ENCODE data around the gene PABPC1L2A.
"Not testable (repeated sequence)": the region's sequence is repeated elsewhere in the genome, so short reads cannot be mapped to it uniquely, and the experiment has no call there.

PABPC1L2A gene

GRCh38 chrX:73068467-73069364 lies 10.6 kb downstream of the PABPC1L2A start:
- Histone ChIP-seq H3K27me3 (ENCODE audit: insufficient read depth, low read length) (no peaks in the 10 kb centered on the region), H3F3A (ENCODE audit: insufficient read depth, low read length) (no peaks in the 10 kb centered on the region), H3K4me3 (ENCODE audit: low read depth, low read length, poor library complexity, severe bottlenecking) (no peak overlapping the region), H4K20me1 (ENCODE audit: insufficient read depth, low read length) (no peaks in the 10 kb centered on the region), H2AFZ (ENCODE audit: low read length) (no peak overlapping the region), H3K4me2 (ENCODE audit: low read length) (no peak overlapping the region), H3K9me3 (ENCODE audit: low read length) (no peaks in the 10 kb centered on the region), H3K9me2 (ENCODE audit: low read depth, low read length) (no peaks in the 10 kb centered on the region), H3K79me2 (ENCODE audit: insufficient read depth, low read length) (no peaks in the 10 kb centered on the region), H3K9ac (ENCODE audit: low read length) (no peak overlapping the region), H3K27ac (ENCODE audit: low read depth, low read length, poor library complexity, severe bottlenecking) (no peak overlapping the region), H3K4me1 (ENCODE audit: insufficient read depth, low read length, severe bottlenecking) (no peaks in the 10 kb centered on the region), H3K36me3 (ENCODE audit: insufficient read depth, low read length) (no peaks in the 10 kb centered on the region)
- TF ChIP-seq CTCF (IDR thresholded peaks at IDR 0.05; ENCODE audit: low read length) (no peak), EZH2 (IDR thresholded peaks at IDR 0.05; ENCODE audit: borderline replicate concordance, low read length) (no peak)

- H4K20me1 ChIP-seq (ENCODE audit: insufficient read depth, low read length); H3K4me2 ChIP-seq (ENCODE audit: low read length): not testable (repeated sequence)
These were observed 11.4 kb downstream of the PABPC1L2A start for GRCh38 chrX:73067761-73068466.

GRCh38 chrX:73028876-73029275 lies 50.4 kb downstream of the PABPC1L2A start:
- Histone ChIP-seq H3K27me3 (ENCODE audit: insufficient read depth, low read length) (no peaks in the 10 kb centered on the region), H3F3A (ENCODE audit: insufficient read depth, low read length) (no peaks in the 10 kb centered on the region), H3K36me3 (ENCODE audit: insufficient read depth, low read length) (no peaks in the 10 kb centered on the region), H3K79me2 (ENCODE audit: insufficient read depth, low read length) (no peaks in the 10 kb centered on the region), H4K20me1 (ENCODE audit: insufficient read depth, low read length) (no peaks in the 10 kb centered on the region), H3K9me3 (ENCODE audit: low read length) (no peaks in the 10 kb centered on the region), H3K4me1 (ENCODE audit: insufficient read depth, low read length, severe bottlenecking) (no peaks in the 10 kb centered on the region), H3K27ac (ENCODE audit: low read depth, low read length, poor library complexity, severe bottlenecking) (no peak overlapping the region), H3K4me2 (ENCODE audit: low read length) (no peak overlapping the region), H3K9ac (ENCODE audit: low read length) (no peak overlapping the region), H3K4me3 (ENCODE audit: low read depth, low read length, poor library complexity, severe bottlenecking) (no peak overlapping the region), H3K9me2 (ENCODE audit: low read depth, low read length) (no peaks in the 10 kb centered on the region), H2AFZ (ENCODE audit: low read length) (no peak overlapping the region)
- TF ChIP-seq EZH2 (IDR thresholded peaks at IDR 0.05; ENCODE audit: borderline replicate concordance, low read length) = no peak
- no peak for TF ChIP-seq CTCF (IDR thresholded peaks at IDR 0.05; ENCODE audit: low read length)

More at GRCh38 chrX:73067761-73068466, 11.4 kb downstream of the PABPC1L2A start:
- H3K36me3 ChIP-seq (ENCODE audit: insufficient read depth, low read length); H3K27ac ChIP-seq (ENCODE audit: low read depth, low read length, poor library complexity, severe bottlenecking); H3K9me3 ChIP-seq (ENCODE audit: low read length); H3K4me1 ChIP-seq (ENCODE audit: insufficient read depth, low read length, severe bottlenecking); H2AFZ ChIP-seq (ENCODE audit: low read length); H3K4me3 ChIP-seq (ENCODE audit: low read depth, low read length, poor library complexity, severe bottlenecking); H3F3A ChIP-seq (ENCODE audit: insufficient read depth, low read length); H3K27me3 ChIP-seq (ENCODE audit: insufficient read depth, low read length); H3K79me2 ChIP-seq (ENCODE audit: insufficient read depth, low read length); H3K9me2 ChIP-seq (ENCODE audit: low read depth, low read length); H3K9ac ChIP-seq (ENCODE audit: low read length): not testable (repeated sequence)
